Fibroblast of lung (primary cell): ENCODE data around the gene ELMO1.

Experiments
- EZH2 ChIP-seq: IDR thresholded peaks from 2 replicates; pipeline ENCODE4 v1.5.1; 2012; ENCODE audit warnings: low read length, control low read depth, mild to moderate bottlenecking; ENCODE audit errors: missing control alignments
- TF ChIP-seq, protein P1 (sequence below), 2 donors: IDR thresholded peaks in 1 of 2; conservative IDR thresholded peaks in 1 of 2; 1 replicate in 1 of 2; 2 replicates in 1 of 2; pipeline ENCODE4 v1.5.1; 2011 to 2012; ENCODE audit warnings: low read length in 2 of 2, control low read depth in 1 of 2, inconsistent platforms in 1 of 2, low read depth in 1 of 2, mild to moderate bottlenecking in 1 of 2

GRCh38 chr7:37438906-37439652 lies 9.6 kb downstream of the ELMO1 start:
- TF ChIP-seq, protein P1, sequence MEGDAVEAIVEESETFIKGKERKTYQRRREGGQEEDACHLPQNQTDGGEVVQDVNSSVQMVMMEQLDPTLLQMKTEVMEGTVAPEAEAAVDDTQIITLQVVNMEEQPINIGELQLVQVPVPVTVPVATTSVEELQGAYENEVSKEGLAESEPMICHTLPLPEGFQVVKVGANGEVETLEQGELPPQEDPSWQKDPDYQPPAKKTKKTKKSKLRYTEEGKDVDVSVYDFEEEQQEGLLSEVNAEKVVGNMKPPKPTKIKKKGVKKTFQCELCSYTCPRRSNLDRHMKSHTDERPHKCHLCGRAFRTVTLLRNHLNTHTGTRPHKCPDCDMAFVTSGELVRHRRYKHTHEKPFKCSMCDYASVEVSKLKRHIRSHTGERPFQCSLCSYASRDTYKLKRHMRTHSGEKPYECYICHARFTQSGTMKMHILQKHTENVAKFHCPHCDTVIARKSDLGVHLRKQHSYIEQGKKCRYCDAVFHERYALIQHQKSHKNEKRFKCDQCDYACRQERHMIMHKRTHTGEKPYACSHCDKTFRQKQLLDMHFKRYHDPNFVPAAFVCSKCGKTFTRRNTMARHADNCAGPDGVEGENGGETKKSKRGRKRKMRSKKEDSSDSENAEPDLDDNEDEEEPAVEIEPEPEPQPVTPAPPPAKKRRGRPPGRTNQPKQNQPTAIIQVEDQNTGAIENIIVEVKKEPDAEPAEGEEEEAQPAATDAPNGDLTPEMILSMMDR (conservative IDR thresholded peaks at IDR 0.05 in 1 of 2, IDR thresholded peaks at IDR 0.05 in 1 of 2; ENCODE audit: low read depth in 1 of 2, low read length in 2 of 2) = no peak
- no peak for TF ChIP-seq EZH2
